Body of pancreas (tissue), 4 donors: ENCODE data around the gene FBXW10B. TPM values are rescaled to one million over a fixed set of nuclear protein-coding genes. Genes with fewer than 3 reads are reported as not detected.
A peak's percentile ranks its signal among the peaks of the same experiment; 100 is the strongest.
"Not testable (repeated sequence)": the region's sequence is repeated elsewhere in the genome, so short reads cannot be mapped to it uniquely, and the experiment has no call there.

Source experiments
- ATAC-seq: fragments of 150-250 bp; one replicate; pipeline ENCODE4 v1.9.1; 2016
- DNase-seq, 4 donors: peaks; one replicate each; pipeline ENCODE4 v3.0.0-alpha.2; 2019
- H3K27ac ChIP-seq, 4 donors: fragments of 200-600 bp; sonication (generic); 1 replicate in 3 of 4; 2 replicates in 1 of 4; pipeline versions ENCODE4 v1.5.1 to v1.6.1; 2016 to 2019; ENCODE audit warnings: mild to moderate bottlenecking in 1 of 4, mixed read lengths in 1 of 4, moderate library complexity in 1 of 4
- H3K27me3 ChIP-seq, 2 donors: fragments of 200-600 bp; sonication (generic); one replicate each; pipeline ENCODE4 v1.6.0; 2016; ENCODE audit warnings: mild to moderate bottlenecking in 1 of 2
- H3K36me3 ChIP-seq, 2 donors: fragments of 200-600 bp; sonication (generic); replicated peaks in 1 of 2; 2 replicates each; pipeline ENCODE4 v1.5.1; 2016; ENCODE audit warnings: low read depth in 2 of 2; ENCODE audit not compliant: insufficient read depth in 1 of 2
- H3K4me1 ChIP-seq: fragments of 200-600 bp; sonication (generic); one replicate; pipeline ENCODE4 v1.6.0; 2016
- H3K4me3 ChIP-seq, 2 donors: fragments of 200-600 bp; sonication (generic); 1 replicate in 1 of 2; 2 replicates in 1 of 2; pipeline ENCODE4 v1.5.1; 2016 to 2019
- H3K9me3 ChIP-seq, 3 donors: fragments of 200-600 bp; sonication (generic); 1 replicate in 2 of 3; 2 replicates in 1 of 3; pipeline ENCODE4 v1.5.1; 2016
- WGBS, 2 donors: methylation state at CpG; one replicate each; pipeline ENCODE4 v1.1.5; 2017; 5-methylcytosine and 5-hydroxymethylcytosine counted together
- intact Hi-C: fragments of 100-400 bp; cut with DNase I; formaldehyde crosslinking; loops from one replicate; pipeline ENCODE4 v1.15.1; 2023
- small RNA-seq: library from RNA; depleted of rRNA; stranded (forward); fragments of <200 nt; gene quantifications from one replicate; pipeline ENCODE3, GENCODE V24; 2016
- total RNA-seq, 2 donors: library from RNA; depleted of rRNA; stranded (reverse); fragments of >200 nt; gene quantifications; one replicate each; pipeline ENCODE4 v1.1.0, GENCODE V29; 2016

Gene FBXW10B
- total RNA-seq, 2 donors from 2014 or later, result not detected

GRCh38 chr17:15573870-15574269, 45.6 kb downstream of the FBXW10B start:
- DNase-seq, result peak in 2 of 4 donors; percentile 13 to 14
- H3K4me1 ChIP-seq, H3K4me3 ChIP-seq, H3K27ac ChIP-seq, H3K36me3 ChIP-seq, intact Hi-C loops, ATAC-seq, H3K9me3 ChIP-seq, H3K27me3 ChIP-seq: not testable (repeated sequence)
- WGBS, 2 donors, result 19 to 41% methylated on average over 4 of the region's 4 CpGs

Small RNAs within 50 kb of the gene (small RNA-seq; reads per million reads assigned to genes)
- gene AC005838.1 (not detected), gene RF00090 (not detected)

Other genes with a start within 250 kb of the FBXW10B start
- gene CDRT4, start 152.1 kb downstream of the FBXW10B start, total RNA-seq, result 10 to 100 TPM in 1 of 2 donors, 1 to 10 TPM in 1; 2.3 to 48.1 TPM
- 10 to 100 TPM; 31.4 to 53.7 TPM for gene TVP23C, start 56.2 kb downstream of the FBXW10B start, total RNA-seq
- 10 to 100 TPM in 1 of 2 donors, 1 to 10 TPM in 1; 4.9 to 34.6 TPM for gene TRIM16, start 64.6 kb upstream of the FBXW10B start, total RNA-seq
- gene ZNF286A, start 80.0 kb upstream of the FBXW10B start, total RNA-seq, result 10 to 100 TPM in 1 of 2 donors, 1 to 10 TPM in 1; 4.7 to 14.5 TPM
- not detected for gene TBC1D26, start 112.6 kb upstream of the FBXW10B start, total RNA-seq